CD14-positive monocyte (primary cell): ENCODE data around the gene CORO1C. TPM values are rescaled to one million over a fixed set of nuclear protein-coding genes. Genes with fewer than 3 reads are reported as not detected.
A peak's percentile ranks its signal among the peaks of the same experiment; 100 is the strongest.

Source experiments
- DNase-seq, 3 donors: peaks; one replicate each; pipeline ENCODE4 v3.0.0-alpha.2; 2011 to 2022
- H2AFZ ChIP-seq: 2 replicates; pipeline ENCODE4 v1.6.0; 2012; ENCODE audit warnings: mild to moderate bottlenecking, low read depth, low read length, inconsistent platforms; ENCODE audit not compliant: insufficient read depth, poor library complexity, severe bottlenecking
- H3K27ac ChIP-seq, 2 donors: 1 replicate in 1 of 2; 2 replicates in 1 of 2; pipeline ENCODE4 v1.5.1; 2012 to 2013; ENCODE audit warnings: low read length in 2 of 2, control low read depth in 1 of 2, inconsistent platforms in 1 of 2, low read depth in 1 of 2, mild to moderate bottlenecking in 1 of 2
- H3K27me3 ChIP-seq, 2 donors: one replicate each; pipeline versions ENCODE4 v1.6.0 to v1.6.1; 2011 to 2013; ENCODE audit warnings: low read length in 2 of 2; ENCODE audit not compliant: control insufficient read depth in 2 of 2, insufficient read depth in 2 of 2
- H3K36me3 ChIP-seq, 2 donors: replicated peaks in 1 of 2; 1 replicate in 1 of 2; 2 replicates in 1 of 2; pipeline versions ENCODE4 v1.5.1 to v1.6.1; 2012 to 2013; ENCODE audit warnings: low read length in 2 of 2, control low read depth in 1 of 2, inconsistent platforms in 1 of 2, mild to moderate bottlenecking in 1 of 2; ENCODE audit not compliant: insufficient read depth in 2 of 2, control insufficient read depth in 1 of 2
- H3K4me1 ChIP-seq, 2 donors: 1 replicate in 1 of 2; 2 replicates in 1 of 2; pipeline versions ENCODE4 v1.5.1 to v1.6.1; 2012 to 2013; ENCODE audit warnings: low read length in 2 of 2, control low read depth in 1 of 2, inconsistent platforms in 1 of 2, mild to moderate bottlenecking in 1 of 2, moderate library complexity in 1 of 2; ENCODE audit not compliant: insufficient read depth in 2 of 2, control insufficient read depth in 1 of 2
- H3K4me2 ChIP-seq: replicated peaks from 2 replicates; pipeline ENCODE3; 2012; ENCODE audit warnings: low read length, moderate library complexity, mild to moderate bottlenecking; ENCODE audit not compliant: poor library complexity, severe bottlenecking; ENCODE audit errors: extremely low read depth
- H3K4me3 ChIP-seq, 3 experiments: fragments of 200-600 bp in 1 of 3; sonication (generic) in 1 of 3; replicated peaks in 1 of 3; 1 replicate in 2 of 3; 2 replicates in 1 of 3; pipeline ENCODE4 v1.5.1; 2011 to 2013; ENCODE audit warnings: low read length in 3 of 3, mild to moderate bottlenecking in 3 of 3, control low read depth in 2 of 3, low read depth in 2 of 3, inconsistent platforms in 1 of 3, moderate library complexity in 1 of 3
- H3K79me2 ChIP-seq: 2 replicates; pipeline ENCODE4 v1.6.0; 2012; ENCODE audit warnings: mild to moderate bottlenecking, control low read depth, inconsistent platforms, low read length, moderate library complexity; ENCODE audit not compliant: insufficient read depth
- H3K9ac ChIP-seq: 2 replicates; pipeline ENCODE4 v1.6.0; 2017; ENCODE audit warnings: low read length, mild to moderate bottlenecking; ENCODE audit not compliant: insufficient read depth, poor library complexity, severe bottlenecking
- H3K9me3 ChIP-seq, 2 donors: replicated peaks in 1 of 2; 1 replicate in 1 of 2; 2 replicates in 1 of 2; pipeline versions ENCODE4 v1.5.1 to v1.6.1; 2012 to 2013; ENCODE audit warnings: low read length in 2 of 2, control low read depth in 1 of 2; ENCODE audit not compliant: control insufficient read depth in 1 of 2, insufficient read depth in 1 of 2
- H4K20me1 ChIP-seq: 2 replicates; pipeline ENCODE4 v1.6.0; 2012; ENCODE audit warnings: mild to moderate bottlenecking, low read length, control low read depth, moderate library complexity; ENCODE audit not compliant: insufficient read depth
- H3K27ac Mint-ChIP-seq, 7 donors: one replicate each; pipeline ENCODE4 v1.8.0; 2020; ENCODE audit warnings: mild to moderate bottlenecking in 7 of 7, mixed read lengths in 7 of 7, moderate library complexity in 6 of 7, inconsistent platforms in 2 of 7
- H3K27me3 Mint-ChIP-seq, 3 donors: one replicate each; pipeline ENCODE4 v1.8.0; 2021 to 2022; ENCODE audit warnings: low read depth in 3 of 3, mild to moderate bottlenecking in 3 of 3, mixed read lengths in 3 of 3, moderate library complexity in 3 of 3, inconsistent platforms in 1 of 3
- H3K36me3 Mint-ChIP-seq, 2 donors: one replicate each; pipeline ENCODE4 v1.8.0; 2020; ENCODE audit warnings: mixed read lengths in 2 of 2, inconsistent platforms in 1 of 2, mild to moderate bottlenecking in 1 of 2
- H3K4me1 Mint-ChIP-seq: one replicate; pipeline ENCODE4 v1.8.0; 2020; ENCODE audit warnings: mild to moderate bottlenecking, mixed read lengths
- H3K4me3 Mint-ChIP-seq, 2 donors: one replicate each; pipeline ENCODE4 v1.8.0; 2020; ENCODE audit warnings: mild to moderate bottlenecking in 2 of 2, mixed read lengths in 2 of 2, moderate library complexity in 1 of 2
- H3K9me3 Mint-ChIP-seq, 7 donors: one replicate each; pipeline ENCODE4 v1.8.0; 2020 to 2022; ENCODE audit warnings: mixed read lengths in 7 of 7, mild to moderate bottlenecking in 6 of 7, moderate library complexity in 6 of 7, inconsistent platforms in 2 of 7
- CTCF ChIP-seq: fragments of 200-600 bp; IDR thresholded peaks from one replicate; pipeline ENCODE4 v1.8.0; 2022; ENCODE audit warnings: antibody characterized with exemption, mild to moderate bottlenecking
- WGBS: methylation state at CpG from one replicate; pipeline ENCODE4 v1.1.5; 2013; ENCODE audit warnings: missing lambda C conversion rate; ENCODE audit not compliant: insufficient coverage; 5-methylcytosine and 5-hydroxymethylcytosine counted together
- intact Hi-C, 2 donors: fragments of 100-400 bp; cut with micrococcal nuclease; formaldehyde crosslinking; loops; one replicate each; pipeline versions ENCODE4 v1.15.0 to v1.15.1; 2023
- polyA plus RNA-seq, 3 donors: library from polyadenylated mRNA; depleted of rRNA in 1 of 3; unstranded in 2 of 3; stranded (reverse) in 1 of 3; fragments of 300-500 nt in 2 of 3; fragments of >200 nt in 1 of 3; fragmentation: Illumina TruSeq in 2 of 3; gene quantifications; 1 replicate in 2 of 3; 2 replicates in 1 of 3; pipeline ENCODE4 v1.2.3, GENCODE V29; 2012 to 2021

Gene CORO1C
- polyA plus RNA-seq, 3 donors = 77.5 to 285 (median 229) TPM

GRCh38 chr12:108757856-108758255 lies 26.5 kb upstream of the CORO1C start:
- H3K79me2 ChIP-seq = no peaks in the 10 kb centered on the region
- Mint-ChIP-seq H3K9me3 (peaks cover 0 to 2% (median 0%) of the 10 kb centered on the region in 7 donors), H3K27ac (peak overlapping the region in 1 of 7 donors; percentile 35), H3K36me3 (no peaks in the 10 kb centered on the region), H3K4me1 (peaks cover 10% of the 10 kb centered on the region), H3K4me3 (no peak overlapping the region), H3K27me3 (no peaks in the 10 kb centered on the region)
- no peaks in the 10 kb centered on the region for H3K9me3 ChIP-seq
- intact Hi-C loops = no loop called here
- peak in 1 of 3 donors; percentile 23 for DNase-seq
- H3K36me3 ChIP-seq = no peaks in the 10 kb centered on the region
- H3K4me1 ChIP-seq = peaks cover 0 to 3% of the 10 kb centered on the region in 2 donors
- H3K27me3 ChIP-seq = no peaks in the 10 kb centered on the region
- no peak overlapping the region for H3K4me3 ChIP-seq
- no peaks in the 10 kb centered on the region for H4K20me1 ChIP-seq
- H3K4me2 ChIP-seq = no peak overlapping the region
- H2AFZ ChIP-seq = no peak overlapping the region
- no peak overlapping the region for H3K27ac ChIP-seq
- TF ChIP-seq CTCF = no peak
- H3K9ac ChIP-seq = no peak overlapping the region
- WGBS = no CpG with 5 or more reads among the region's 2 CpGs

GRCh38 chr12:108756421-108756820 lies 25.1 kb upstream of the CORO1C start:
- no peak overlapping the region for H3K4me2 ChIP-seq
- no peaks in the 10 kb centered on the region for H3K9me3 ChIP-seq
- no peaks in the 10 kb centered on the region for H3K27me3 Mint-ChIP-seq
- no peaks in the 10 kb centered on the region for H4K20me1 ChIP-seq
- intact Hi-C loops = no loop called here
- no peak overlapping the region for H3K27ac Mint-ChIP-seq
- peaks cover 0 to 3% of the 10 kb centered on the region in 2 donors for H3K4me1 ChIP-seq
- H2AFZ ChIP-seq = no peak overlapping the region
- no peaks in the 10 kb centered on the region for H3K79me2 ChIP-seq
- peaks cover 0 to 2% (median 0%) of the 10 kb centered on the region in 7 donors for H3K9me3 Mint-ChIP-seq
- H3K4me3 Mint-ChIP-seq = no peak overlapping the region
- no peak overlapping the region for H3K9ac ChIP-seq
- no CpG with 5 or more reads among the region's 6 CpGs for WGBS
- no peak for DNase-seq
- no peak overlapping the region for H3K27ac ChIP-seq
- peaks cover 10% of the 10 kb centered on the region for H3K4me1 Mint-ChIP-seq
- H3K36me3 ChIP-seq = no peaks in the 10 kb centered on the region
- H3K36me3 Mint-ChIP-seq = no peaks in the 10 kb centered on the region
- H3K27me3 ChIP-seq = no peaks in the 10 kb centered on the region
- H3K4me3 ChIP-seq = no peak overlapping the region
- TF ChIP-seq CTCF = no peak
